Type B pancreatic cell (in vitro differentiated cells): Measurements from ENCODE around the gene UTRN. TPM values are rescaled to one million over a fixed set of nuclear protein-coding genes. Genes with fewer than 3 reads are reported as not detected.

Source experiments
- DNase-seq: peaks from one replicate; pipeline ENCODE4 v3.0.0; 2021; ENCODE audit warnings: mixed read lengths; ENCODE audit not compliant: unreplicated experiment; ENCODE audit errors: extremely low spot score
- H3K27ac Mint-ChIP-seq: 2 replicates; pipeline ENCODE4 v1.8.0; 2021; ENCODE audit warnings: mild to moderate bottlenecking, mixed read lengths
- H3K27me3 Mint-ChIP-seq: 2 replicates; pipeline ENCODE4 v1.8.0; 2021; ENCODE audit warnings: mixed read lengths
- H3K36me3 Mint-ChIP-seq: 2 replicates; pipeline ENCODE4 v1.8.0; 2021; ENCODE audit warnings: mixed read lengths
- H3K4me1 Mint-ChIP-seq: one replicate; pipeline ENCODE4 v1.8.0; 2021; ENCODE audit warnings: mixed read lengths; ENCODE audit not compliant: unreplicated experiment
- H3K4me3 Mint-ChIP-seq: 2 replicates; pipeline ENCODE4 v1.8.0; 2021; ENCODE audit warnings: mild to moderate bottlenecking, mixed read lengths
- H3K9me3 Mint-ChIP-seq: 2 replicates; pipeline ENCODE4 v1.8.0; 2021; ENCODE audit warnings: mixed read lengths
- CTCF ChIP-seq: fragments of 200-600 bp; sonication (generic); conservative IDR thresholded peaks from 2 replicates; pipeline ENCODE4 v1.5.0; 2021; ENCODE audit warnings: antibody characterized with exemption, mild to moderate bottlenecking
- total RNA-seq: library from RNA; stranded (reverse); gene quantifications from 2 replicates; pipeline ENCODE4 v1.2.1, GENCODE V29; 2021; ENCODE audit warnings: low replicate concordance

Gene UTRN
- total RNA-seq, 1 donor from 2014 or later = 77.7 TPM

GRCh38 chr6:144297511-144298100, 12.5 kb downstream of the UTRN start:
- Mint-ChIP-seq H3K9me3 (no peaks in the 10 kb centered on the region), H3K4me3 (peak overlapping the region; percentile 2), H3K27ac (peak overlapping the region; percentile 37), H3K36me3 (peaks cover 24% of the 10 kb centered on the region), H3K27me3 (no peaks in the 10 kb centered on the region), H3K4me1 (peaks cover 8% of the 10 kb centered on the region)
- no peak for DNase-seq
- TF ChIP-seq CTCF = no peak

- Mint-ChIP-seq H3K27me3 (no peaks in the 10 kb centered on the region), H3K27ac (no peak overlapping the region)
- no peak for DNase-seq
Observed at GRCh38 chr6:144298194-144298593, 13.1 kb downstream of the UTRN start.

GRCh38 chr6:144298916-144299315, 13.8 kb downstream of the UTRN start:
- Mint-ChIP-seq H3K9me3 (no peaks in the 10 kb centered on the region), H3K27ac (no peak overlapping the region), H3K27me3 (no peaks in the 10 kb centered on the region), H3K4me1 (peaks cover 12% of the 10 kb centered on the region), H3K4me3 (no peak overlapping the region), H3K36me3 (peaks cover 24% of the 10 kb centered on the region)
- DNase-seq = no peak
- TF ChIP-seq CTCF = no peak

More at GRCh38 chr6:144298194-144298593, 13.1 kb downstream of the UTRN start:
- Mint-ChIP-seq H3K4me3 (no peak overlapping the region), H3K9me3 (no peaks in the 10 kb centered on the region), H3K4me1 (peaks cover 12% of the 10 kb centered on the region), H3K36me3 (peaks cover 24% of the 10 kb centered on the region)
- no peak for TF ChIP-seq CTCF

- peaks cover 6% of the 10 kb centered on the region for H3K4me1 Mint-ChIP-seq
- H3K36me3 Mint-ChIP-seq = peaks cover 7% of the 10 kb centered on the region
- no peak overlapping the region for H3K27ac Mint-ChIP-seq
- no peak for DNase-seq
- no peak overlapping the region for H3K4me3 Mint-ChIP-seq
- no peaks in the 10 kb centered on the region for H3K9me3 Mint-ChIP-seq
- no peaks in the 10 kb centered on the region for H3K27me3 Mint-ChIP-seq
- TF ChIP-seq CTCF = no peak
Observed at GRCh38 chr6:144302701-144303372, 17.7 kb downstream of the UTRN start.

- no peak for TF ChIP-seq CTCF
- Mint-ChIP-seq H3K9me3 (no peaks in the 10 kb centered on the region), H3K27me3 (no peaks in the 10 kb centered on the region), H3K36me3 (peaks cover 19% of the 10 kb centered on the region), H3K4me1 (peaks cover 6% of the 10 kb centered on the region), H3K4me3 (no peak overlapping the region), H3K27ac (no peak overlapping the region)
- DNase-seq = no peak
Observed at GRCh38 chr6:144304223-144304848, 19.2 kb downstream of the UTRN start.
